ENCODE measurements around the gene CTXND2.
A peak's percentile ranks its signal among the peaks of the same experiment; 100 is the strongest.
"Not testable (repeated sequence)": the region's sequence is repeated elsewhere in the genome, so short reads cannot be mapped to it uniquely, and the experiment has no call there.

CTXND2 gene

DNA sequence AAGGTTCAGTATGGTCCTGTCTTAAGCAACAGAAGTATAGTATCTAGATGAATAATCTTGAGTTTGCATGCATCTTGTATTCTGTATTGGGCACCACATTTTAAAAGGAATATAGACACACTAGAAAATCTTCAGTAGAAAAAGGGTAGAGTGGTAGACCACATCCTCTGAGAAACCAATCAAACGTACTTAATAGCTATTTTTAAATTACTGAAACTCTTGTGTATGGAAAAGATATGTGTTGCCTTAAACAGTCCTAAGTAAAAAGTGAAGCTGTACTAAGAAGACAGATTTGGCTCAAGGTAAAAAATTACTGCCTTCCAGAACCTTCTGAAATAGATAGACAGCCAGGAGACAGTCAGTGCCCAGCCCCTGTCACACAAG, 3.1 kb downstream of the CTXND2 start:
- DNase-seq (ENCODE audit: low read depth in 2 of 2) = no peak

- no peak for DNase-seq (ENCODE audit: low read depth in 2 of 2)
These were observed 6.5 kb downstream of the CTXND2 start for GRCh38 chr1:150893336-150893913.

GRCh38 chr1:150895618-150896017, 8.7 kb downstream of the CTXND2 start:
- no peak for DNase-seq (ENCODE audit: low read depth in 2 of 2)

GRCh38 chr1:150899795-150900194, 12.9 kb downstream of the CTXND2 start:
- DNase-seq (ENCODE audit: low read depth in 2 of 2) = not testable (repeated sequence)

- DNase-seq (ENCODE audit: low read depth in 2 of 2) = no peak
These were observed 15.4 kb downstream of the CTXND2 start for GRCh38 chr1:150902346-150902745.

DNA sequence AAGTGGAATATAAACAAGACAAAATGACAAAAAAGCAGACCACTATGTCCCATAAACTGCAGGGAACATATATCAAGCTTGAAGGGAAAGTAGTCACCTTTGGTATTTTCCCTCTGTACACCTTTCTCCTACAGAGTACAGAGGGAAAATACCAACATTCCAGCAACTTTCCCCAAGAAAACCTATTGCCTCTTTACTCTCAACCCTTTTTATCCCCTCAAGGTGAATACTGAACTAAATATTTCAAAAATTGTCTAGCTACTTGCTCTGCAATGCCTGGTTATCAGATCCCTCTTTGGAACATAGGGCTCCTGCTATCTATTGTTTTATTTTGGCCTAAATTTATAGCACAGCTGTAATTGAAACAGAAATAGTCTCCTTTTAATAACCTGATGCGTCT, 15.8 kb downstream of the CTXND2 start:
- no peak for DNase-seq (ENCODE audit: low read depth in 2 of 2)

- DNase-seq (ENCODE audit: low read depth in 2 of 2) = no peak
These were observed 18.4 kb downstream of the CTXND2 start for GRCh38 chr1:150905301-150905700.

DNA sequence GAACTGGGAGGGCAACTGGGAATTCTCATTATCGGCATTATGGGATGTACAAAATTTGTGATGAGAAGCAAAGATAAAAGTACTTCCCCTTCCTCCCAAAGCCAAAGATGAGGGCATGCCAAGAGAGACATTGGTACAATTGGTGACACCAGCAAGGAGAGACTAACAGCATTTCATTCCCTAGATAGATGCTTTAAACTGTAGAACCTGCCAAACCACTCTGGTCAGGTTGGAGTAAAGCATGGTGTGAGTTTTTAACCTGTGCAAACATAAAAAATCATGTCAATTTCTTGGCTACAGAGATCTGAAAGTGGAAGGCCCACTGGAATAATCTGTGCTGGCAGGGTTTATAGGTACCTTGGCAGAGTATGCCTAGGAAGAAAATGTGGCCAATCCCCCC, 19.4 kb downstream of the CTXND2 start:
- DNase-seq (ENCODE audit: low read depth in 2 of 2) = no peak

- no peak for DNase-seq (ENCODE audit: low read depth in 2 of 2)
These were observed 19.9 kb downstream of the CTXND2 start for GRCh38 chr1:150906813-150907212.

DNA sequence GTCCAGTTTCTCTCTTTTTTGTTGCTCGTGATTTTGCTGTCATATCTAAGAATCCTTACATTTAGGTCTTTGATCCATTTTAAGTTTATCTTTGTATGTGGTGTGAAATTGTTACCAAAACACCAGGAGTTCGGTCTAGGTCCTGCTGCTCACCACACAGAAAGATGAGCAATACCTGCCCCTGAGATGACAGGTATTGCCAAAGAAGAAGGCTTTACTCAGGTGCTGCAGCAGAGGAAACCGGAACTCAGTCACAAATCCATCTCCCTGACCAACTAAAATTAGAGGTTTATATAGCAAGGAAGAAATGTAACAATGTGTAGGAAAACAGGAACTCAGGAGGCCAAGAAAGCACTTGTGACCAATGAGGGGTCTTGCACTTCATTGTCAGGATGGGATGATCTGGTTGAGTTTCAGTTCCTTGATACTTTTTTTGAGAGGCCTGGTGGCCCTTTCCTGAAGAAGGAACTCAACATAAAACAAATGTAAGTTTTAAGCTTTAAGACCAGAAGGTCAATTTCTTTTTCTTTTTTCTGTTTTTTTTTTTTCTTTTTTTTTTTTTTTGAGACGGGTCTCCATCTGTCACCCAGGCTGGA, 22.7 kb downstream of the CTXND2 start:
- no peak for DNase-seq (ENCODE audit: low read depth in 2 of 2)

DNA sequence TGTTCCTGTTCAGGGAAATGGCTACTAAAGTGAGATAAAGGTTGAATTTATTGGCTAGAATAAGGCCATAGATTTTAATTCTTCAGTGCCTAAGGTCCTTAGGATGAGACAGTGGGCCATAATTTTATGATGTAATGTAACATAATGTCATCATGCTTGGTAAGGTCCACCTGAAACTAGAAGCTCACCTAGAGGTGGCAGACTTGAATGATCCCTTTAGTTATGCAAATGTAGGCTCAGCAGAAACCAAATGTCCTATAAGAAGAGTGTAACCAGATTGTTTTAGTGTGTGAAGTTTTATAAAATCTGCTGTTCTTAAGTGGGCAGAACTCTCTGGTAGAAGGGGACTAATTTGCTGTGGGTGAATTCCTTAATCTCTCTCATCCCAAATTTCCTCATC, 25.7 kb downstream of the CTXND2 start:
- DNase-seq (ENCODE audit: low read depth in 2 of 2) = no peak

GRCh38 chr1:150917387-150917786, 30.5 kb downstream of the CTXND2 start:
- no peak for DNase-seq (ENCODE audit: low read depth in 2 of 2)

GRCh38 chr1:150922519-150922975, 35.6 kb downstream of the CTXND2 start:
- DNase-seq (ENCODE audit: low read depth in 2 of 2) = peak; percentile 64 to 79

- DNase-seq (ENCODE audit: low read depth in 2 of 2) = no peak
These were observed 38.1 kb downstream of the CTXND2 start for GRCh38 chr1:150925080-150925479.

DNA sequence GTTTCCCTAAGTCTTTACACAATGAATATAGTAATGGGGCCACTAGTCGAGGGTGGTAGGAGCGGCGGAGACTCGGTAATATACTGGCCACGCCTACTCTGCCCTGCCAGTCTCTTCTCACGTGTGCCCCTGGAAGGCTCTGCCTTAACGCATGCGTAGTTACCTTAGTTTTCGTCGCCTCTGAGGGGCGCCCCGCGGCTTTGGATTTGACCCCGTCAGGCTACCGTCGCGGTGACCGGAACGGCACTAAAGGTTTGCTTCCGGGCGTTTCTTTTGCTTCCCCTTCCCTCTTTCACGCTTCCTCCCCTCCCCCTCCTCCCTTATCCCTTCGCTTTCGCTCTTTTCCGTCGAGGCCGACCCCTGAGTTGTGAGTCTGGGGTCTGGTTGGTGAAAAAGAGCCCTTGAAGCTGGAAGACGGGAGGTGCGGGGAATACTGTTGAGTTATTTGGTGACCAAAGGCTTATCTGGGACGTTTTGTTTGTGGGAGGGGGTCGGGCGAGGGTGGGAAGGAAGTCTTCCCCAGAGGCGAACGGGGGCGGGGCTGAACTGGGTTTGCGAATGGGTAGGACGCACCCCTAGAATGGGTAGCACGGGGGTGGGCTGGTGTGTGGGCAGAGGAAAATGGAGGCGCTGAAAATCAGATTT, 39.3 kb downstream of the CTXND2 start, which contains the start of gene SETDB1:
Gene SETDB1, plus strand, starts transcription at position 267 of the 645 bp plus-strand sequence. CDS start 1,352 bp downstream, outside the sequence.
- DNase-seq (ENCODE audit: low read depth in 2 of 2) = peak; percentile 90 to 92

- no peak for DNase-seq (ENCODE audit: low read depth in 2 of 2)
These were observed 40.7 kb downstream of the CTXND2 start for GRCh38 chr1:150927624-150928023.

- DNase-seq (ENCODE audit: low read depth in 2 of 2) = no peak
These were observed 41.4 kb downstream of the CTXND2 start for GRCh38 chr1:150928286-150928685.

DNA sequence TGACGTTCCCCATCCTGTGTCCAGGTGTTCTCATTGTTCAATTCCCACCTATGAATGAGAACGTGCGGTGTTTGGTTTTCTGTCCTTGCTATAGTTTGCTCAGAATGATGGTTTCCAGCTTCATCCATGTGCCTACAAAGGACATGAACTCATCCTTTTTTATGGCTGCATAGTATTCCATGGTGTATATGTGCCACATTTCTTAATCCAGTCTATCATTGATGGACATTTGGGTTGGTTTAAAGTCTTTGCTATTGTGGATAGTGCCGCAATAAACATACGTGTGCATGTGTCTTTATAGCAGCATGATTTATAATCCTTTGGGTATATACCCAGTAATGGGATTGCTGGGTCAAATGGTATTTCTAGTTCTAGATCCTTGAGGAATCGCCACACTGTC, 41.8 kb downstream of the CTXND2 start:
- DNase-seq (ENCODE audit: low read depth in 2 of 2) = not testable (repeated sequence)

DNA sequence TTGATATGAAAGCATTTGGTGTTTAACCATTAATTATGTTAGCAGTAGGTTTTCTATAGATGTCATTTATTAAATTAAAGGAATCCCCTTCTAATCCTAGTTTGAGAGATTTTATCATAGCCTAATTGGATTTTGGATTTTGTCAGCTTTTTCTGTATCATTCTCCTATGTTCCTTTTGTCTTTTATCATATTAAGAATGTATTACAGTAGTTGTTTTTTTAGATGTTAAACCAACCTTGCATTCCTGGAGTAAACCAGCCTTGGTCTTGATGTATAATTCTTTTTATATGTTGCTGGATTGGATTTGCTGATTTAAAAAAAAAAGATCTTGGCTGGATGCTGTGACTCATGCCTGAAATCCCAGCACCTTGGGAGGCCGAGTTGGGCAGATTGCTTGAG, 44.8 kb downstream of the CTXND2 start:
- no peak for DNase-seq (ENCODE audit: low read depth in 2 of 2)

DNA sequence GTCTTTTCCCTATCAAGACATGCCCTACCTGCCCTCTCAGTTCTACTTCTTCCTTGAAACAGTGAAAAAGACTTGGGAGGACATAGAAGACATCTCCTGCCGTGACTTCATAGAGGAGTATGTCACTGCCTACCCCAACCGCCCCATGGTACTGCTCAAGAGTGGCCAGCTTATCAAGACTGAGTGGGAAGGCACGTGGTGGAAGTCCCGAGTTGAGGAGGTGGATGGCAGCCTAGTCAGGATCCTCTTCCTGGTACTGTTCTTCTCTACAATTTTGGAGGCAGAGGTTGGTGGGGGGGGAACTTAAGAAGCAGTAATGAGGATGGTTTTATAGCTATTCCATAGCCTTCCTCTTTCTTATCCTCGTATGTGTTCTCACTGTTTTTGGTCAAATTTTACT, 57.9 kb downstream of the CTXND2 start:
- no peak for DNase-seq (ENCODE audit: low read depth in 2 of 2)

DNA sequence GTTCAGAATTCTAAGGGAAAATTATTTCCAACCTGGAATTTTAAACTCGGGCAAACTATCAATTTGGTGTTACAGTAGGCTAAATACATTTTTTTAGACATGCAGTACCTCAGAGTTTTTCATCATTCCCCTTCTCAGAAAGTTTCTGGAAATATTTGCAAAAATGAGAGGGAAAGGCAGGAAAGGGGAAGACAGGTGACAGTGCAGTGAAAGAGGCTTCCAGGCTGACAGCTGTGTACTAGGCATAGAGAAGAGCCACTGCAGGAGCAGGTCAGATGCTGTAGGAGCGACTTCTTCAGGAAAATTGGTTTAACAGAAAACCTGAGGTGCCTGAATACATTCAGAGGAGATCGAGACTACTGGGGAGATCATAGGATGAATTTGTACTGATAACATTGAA, 67.8 kb downstream of the CTXND2 start:
- no peak for DNase-seq (ENCODE audit: low read depth in 2 of 2)

- DNase-seq (ENCODE audit: low read depth in 2 of 2) = no peak
These were observed 68.3 kb downstream of the CTXND2 start for GRCh38 chr1:150955280-150955679.

DNA sequence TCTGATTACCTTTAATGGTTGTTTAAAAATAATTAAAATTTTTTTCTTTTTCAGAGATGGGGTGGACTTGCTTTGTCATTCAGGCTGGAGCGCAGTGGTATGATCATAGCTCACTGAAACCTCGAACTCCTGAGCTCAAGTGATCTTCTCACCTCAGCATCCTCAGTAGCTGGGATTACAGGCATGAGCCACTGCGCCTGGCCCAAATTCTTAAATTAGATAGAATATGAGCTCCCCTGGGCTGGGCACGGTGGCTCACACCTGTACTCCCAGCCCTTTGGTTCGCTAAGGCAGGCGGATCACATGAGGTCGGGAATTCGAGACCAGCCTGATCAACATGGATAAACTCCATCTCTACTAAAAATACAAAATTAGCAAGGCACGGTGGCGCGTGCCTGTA, 70.7 kb downstream of the CTXND2 start:
- DNase-seq (ENCODE audit: low read depth in 2 of 2) = no peak
